ENCODE results near the gene SOX6. TPM values are rescaled to one million over a fixed set of nuclear protein-coding genes. Genes with fewer than 3 reads are reported as not detected.

The SOX6 gene
- total and polyA plus RNA-seq, 2 of the 13 experiments (the other 11 are each of a cell fraction or from before 2014, with no cell fraction given): 2.6 to 11.2 TPM

- ATAC-seq: no peak
These were observed 400.8 kb downstream of the SOX6 start for GRCh38 chr11:15955595-15955994.

More at GRCh38 chr11:15955595-15955994, 400.8 kb downstream of the SOX6 start:
- in situ Hi-C loops (cut with HindIII; ENCODE audit: extremely low pct_ligation_motif_present, low pct_unique_long_range_greater_than_20kb): no loop called here
- Histone ChIP-seq H3K36me3 (replicated peaks in 1 of 2; ENCODE audit: control insufficient read depth in 1 of 2, insufficient read depth in 2 of 2, low read length in 2 of 2) (no peaks in the 10 kb centered on the region), H2AFZ (ENCODE audit: low read length) (no peak overlapping the region), H3K9ac (ENCODE audit: insufficient read depth, low read depth, low read length) (no peak overlapping the region), H3K9me3 (ENCODE audit: low read length) (no peaks in the 10 kb centered on the region), H3K4me2 (ENCODE audit: low read depth, low read length) (no peak overlapping the region), H3K27ac (ENCODE audit: extremely low read length, insufficient read depth, low read length) (no peak overlapping the region), H3K27me3 (ENCODE audit: control insufficient read depth in 1 of 2, insufficient read depth in 2 of 2, low read length in 2 of 2) (no peaks in the 10 kb centered on the region), H3K4me3 (replicated peaks in 1 of 3; ENCODE audit: insufficient read depth in 1 of 3, low read depth in 2 of 3, low read length in 3 of 3) (no peak overlapping the region), H3K79me2 (ENCODE audit: insufficient read depth, low read length) (no peaks in the 10 kb centered on the region), H3K4me1 (ENCODE audit: insufficient read depth, low read length) (no peaks in the 10 kb centered on the region), H4K20me1 (ENCODE audit: insufficient read depth, low read length) (no peaks in the 10 kb centered on the region)
- FAIRE-seq (no peak), DNase-seq (ENCODE audit: low spot score) (no peak)
- POLR2A ChIA-PET: no interaction called here
- intact Hi-C loops (cut with micrococcal nuclease; ENCODE audit: unreplicated experiment): no loop called here
- CTCF ChIA-PET (ENCODE audit: low intra/inter-chr PET ratio, low total read pairs): no interaction called here
- WGBS (ENCODE audit: low lambda C conversion rate): 2% methylated on average over 2 of the region's 2 CpGs
- BruUV-seq (replicated peaks): no TSS peak
- TF ChIP-seq ARID4A (CRISPR knock-in tag; IDR thresholded peaks at IDR 0.05; ENCODE audit: borderline replicate concordance) (no peak), SALL1 (CRISPR knock-in tag; IDR thresholded peaks at IDR 0.05) (no peak), ELF1 (CRISPR knock-in tag; IDR thresholded peaks at IDR 0.05) (no peak), ZNF512 (CRISPR knock-in tag; IDR thresholded peaks at IDR 0.05) (no peak), ZSCAN25 (CRISPR knock-in tag; IDR thresholded peaks at IDR 0.05) (no peak), ZNF12 (CRISPR knock-in tag; IDR thresholded peaks at IDR 0.05) (no peak), NR2C2 (CRISPR knock-in tag; IDR thresholded peaks at IDR 0.05; ENCODE audit: borderline replicate concordance) (no peak), SRF (IDR thresholded peaks at IDR 0.05; ENCODE audit: low read depth, low read length) (no peak), ZNF331 (CRISPR knock-in tag; IDR thresholded peaks at IDR 0.05) (no peak), GABPB1 (CRISPR knock-in tag; IDR thresholded peaks at IDR 0.05) (no peak), NR3C1 (CRISPR knock-in tag; IDR thresholded peaks at IDR 0.05) (no peak), STAT5B (CRISPR knock-in tag; IDR thresholded peaks at IDR 0.05) (no peak)
